ENCODE results near the gene ITPR1. TPM values are rescaled to one million over a fixed set of nuclear protein-coding genes. Genes with fewer than 3 reads are reported as not detected.

ITPR1 gene
- total RNA-seq, 1 experiment from 2014 or later, result 48.5 TPM

- H3F3A ChIP-seq (ENCODE audit: low read length, unreplicated experiment), result no peaks in the 10 kb centered on the region
- DNase-seq (peak; percentile 66), ATAC-seq (peak; percentile 86)
- H4K20me1 ChIP-seq (ENCODE audit: low read length), result no peaks in the 10 kb centered on the region
- H2AFZ ChIP-seq (ENCODE audit: low read length), result 0 out of 2 replicates have a peak overlapping the region, but pooled peaks have one; percentile 11
- TF ChIP-seq EZH2phosphoT487 (IDR thresholded peaks at IDR 0.05; ENCODE audit: borderline replicate concordance, low read length) (no peak), EZH2 (IDR thresholded peaks at IDR 0.05; ENCODE audit: low read length, unreplicated experiment) (no peak)
- TF ChIP-seq, protein P1, sequence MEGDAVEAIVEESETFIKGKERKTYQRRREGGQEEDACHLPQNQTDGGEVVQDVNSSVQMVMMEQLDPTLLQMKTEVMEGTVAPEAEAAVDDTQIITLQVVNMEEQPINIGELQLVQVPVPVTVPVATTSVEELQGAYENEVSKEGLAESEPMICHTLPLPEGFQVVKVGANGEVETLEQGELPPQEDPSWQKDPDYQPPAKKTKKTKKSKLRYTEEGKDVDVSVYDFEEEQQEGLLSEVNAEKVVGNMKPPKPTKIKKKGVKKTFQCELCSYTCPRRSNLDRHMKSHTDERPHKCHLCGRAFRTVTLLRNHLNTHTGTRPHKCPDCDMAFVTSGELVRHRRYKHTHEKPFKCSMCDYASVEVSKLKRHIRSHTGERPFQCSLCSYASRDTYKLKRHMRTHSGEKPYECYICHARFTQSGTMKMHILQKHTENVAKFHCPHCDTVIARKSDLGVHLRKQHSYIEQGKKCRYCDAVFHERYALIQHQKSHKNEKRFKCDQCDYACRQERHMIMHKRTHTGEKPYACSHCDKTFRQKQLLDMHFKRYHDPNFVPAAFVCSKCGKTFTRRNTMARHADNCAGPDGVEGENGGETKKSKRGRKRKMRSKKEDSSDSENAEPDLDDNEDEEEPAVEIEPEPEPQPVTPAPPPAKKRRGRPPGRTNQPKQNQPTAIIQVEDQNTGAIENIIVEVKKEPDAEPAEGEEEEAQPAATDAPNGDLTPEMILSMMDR (conservative IDR thresholded peaks at IDR 0.05; ENCODE audit: low read depth, low read length), result no peak
- 0 out of 2 replicates have a peak, but pooled peaks cover 15% of the 10 kb centered on the region for H3K9me3 ChIP-seq (ENCODE audit: low read length)
- intact Hi-C loops (cut with micrococcal nuclease), result no loop called here
- H3K79me2 ChIP-seq (ENCODE audit: low read length), result no peaks in the 10 kb centered on the region
- peaks cover 19% of the 10 kb centered on the region for H3K4me1 ChIP-seq (ENCODE audit: insufficient read depth, low read length)
- ChIA-PET CTCF (no interaction called here), POLR2A (ENCODE audit: unreplicated experiment) (no interaction called here)
- no TSS peak for BruUV-seq (replicated peaks)
- peak overlapping the region; percentile 55 for H3K27ac ChIP-seq (ENCODE audit: low read length)
- H3K9me2 ChIP-seq (replicated peaks; ENCODE audit: low read length), result no peaks in the 10 kb centered on the region
- H3K9ac ChIP-seq (ENCODE audit: low read length), result peak overlapping the region; percentile 29
- peak overlapping the region; percentile 39 for H3K4me2 ChIP-seq (ENCODE audit: low read length)
- H3K36me3 ChIP-seq (ENCODE audit: low read depth, low read length), result peaks cover 33% of the 10 kb centered on the region
- H3K27me3 ChIP-seq (ENCODE audit: low read length), result no peaks in the 10 kb centered on the region
- no peak overlapping the region for H3K4me3 ChIP-seq (ENCODE audit: low read length)
These were observed 321.3 kb downstream of the ITPR1 start for GRCh38 chr3:4814305-4814903.

DNA sequence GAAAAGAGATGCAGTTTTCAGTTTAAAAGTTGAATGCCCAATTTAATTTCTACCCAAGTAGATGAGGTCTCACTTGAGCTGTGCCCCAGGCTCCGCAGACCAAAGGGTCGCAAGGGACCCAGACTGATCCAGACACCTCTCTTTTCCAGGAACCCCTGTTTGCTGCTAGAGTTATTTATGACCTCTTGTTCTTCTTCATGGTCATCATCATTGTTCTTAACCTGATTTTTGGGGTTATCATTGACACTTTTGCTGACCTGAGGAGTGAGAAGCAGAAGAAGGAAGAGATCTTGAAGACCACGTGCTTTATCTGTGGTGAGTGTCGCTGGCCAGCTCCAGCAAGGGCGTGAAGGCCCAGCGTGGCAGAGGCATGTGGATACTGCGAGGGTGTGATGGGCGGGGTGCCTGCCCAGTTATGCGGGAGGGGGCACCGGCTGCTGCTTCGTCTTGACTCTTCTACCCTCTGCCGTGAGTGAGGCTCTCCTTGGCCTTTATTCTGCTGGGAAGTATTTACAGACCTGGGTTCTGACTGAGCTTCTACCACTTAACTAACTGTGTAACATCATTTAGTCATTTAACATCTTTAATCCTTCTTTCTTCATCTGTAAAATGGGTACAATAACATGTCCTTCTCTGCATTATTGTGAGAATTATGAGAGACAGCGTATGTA, 321.9 kb downstream of the ITPR1 start:
- Histone ChIP-seq H3K9me2 (replicated peaks; ENCODE audit: low read length) (no peaks in the 10 kb centered on the region), H3K4me1 (ENCODE audit: insufficient read depth, low read length) (peaks cover 22% of the 10 kb centered on the region), H3K4me2 (ENCODE audit: low read length) (0 out of 2 replicates have a peak overlapping the region, but pooled peaks have one; percentile 39), H3K36me3 (ENCODE audit: low read depth, low read length) (peaks cover 33% of the 10 kb centered on the region), H3F3A (ENCODE audit: low read length, unreplicated experiment) (no peaks in the 10 kb centered on the region), H3K4me3 (ENCODE audit: low read length) (no peak overlapping the region), H3K27me3 (ENCODE audit: low read length) (no peaks in the 10 kb centered on the region), H4K20me1 (ENCODE audit: low read length) (no peaks in the 10 kb centered on the region), H2AFZ (ENCODE audit: low read length) (no peak overlapping the region), H3K9me3 (ENCODE audit: low read length) (0 out of 2 replicates have a peak, but pooled peaks cover 15% of the 10 kb centered on the region), H3K9ac (ENCODE audit: low read length) (no peak overlapping the region), H3K27ac (ENCODE audit: low read length) (peak overlapping the region; percentile 55), H3K79me2 (ENCODE audit: low read length) (no peaks in the 10 kb centered on the region)
- no peak for ATAC-seq
- no TSS peak for BruUV-seq (replicated peaks)
- intact Hi-C loops (cut with micrococcal nuclease), result no loop called here
- ChIA-PET CTCF (no interaction called here), POLR2A (ENCODE audit: unreplicated experiment) (no interaction called here)
- no peak for DNase-seq
- no peak for TF ChIP-seq EZH2phosphoT487 (IDR thresholded peaks at IDR 0.05; ENCODE audit: borderline replicate concordance, low read length)
- no peak for TF ChIP-seq EZH2 (IDR thresholded peaks at IDR 0.05; ENCODE audit: low read length, unreplicated experiment)
- TF ChIP-seq, protein P1 (conservative IDR thresholded peaks at IDR 0.05; ENCODE audit: low read depth, low read length), result no peak

GRCh38 chr3:4816306-4816705, 323.2 kb downstream of the ITPR1 start:
- TF ChIP-seq EZH2phosphoT487 (IDR thresholded peaks at IDR 0.05; ENCODE audit: borderline replicate concordance, low read length) (no peak), EZH2 (IDR thresholded peaks at IDR 0.05; ENCODE audit: low read length, unreplicated experiment) (no peak)
- TF ChIP-seq, protein P1 (conservative IDR thresholded peaks at IDR 0.05; ENCODE audit: low read depth, low read length), result no peak
- intact Hi-C loops (cut with micrococcal nuclease), result no loop called here
- Histone ChIP-seq H3K9ac (ENCODE audit: low read length) (no peak overlapping the region), H3K9me3 (ENCODE audit: low read length) (0 out of 2 replicates have a peak, but pooled peaks cover 15% of the 10 kb centered on the region), H3K36me3 (ENCODE audit: low read depth, low read length) (peaks cover 33% of the 10 kb centered on the region), H3F3A (ENCODE audit: low read length, unreplicated experiment) (no peaks in the 10 kb centered on the region), H3K79me2 (ENCODE audit: low read length) (no peaks in the 10 kb centered on the region), H3K27me3 (ENCODE audit: low read length) (no peaks in the 10 kb centered on the region), H2AFZ (ENCODE audit: low read length) (no peak overlapping the region), H3K4me2 (ENCODE audit: low read length) (no peak overlapping the region), H3K4me1 (ENCODE audit: insufficient read depth, low read length) (peaks cover 25% of the 10 kb centered on the region), H3K9me2 (replicated peaks; ENCODE audit: low read length) (no peaks in the 10 kb centered on the region), H3K4me3 (ENCODE audit: low read length) (no peak overlapping the region), H3K27ac (ENCODE audit: low read length) (no peak overlapping the region), H4K20me1 (ENCODE audit: low read length) (no peaks in the 10 kb centered on the region)
- POLR2A ChIA-PET (ENCODE audit: unreplicated experiment), result no interaction called here
- BruUV-seq (replicated peaks), result no TSS peak
- ATAC-seq (no peak), DNase-seq (no peak)
- CTCF ChIA-PET, result no interaction called here
